NCI-H510A (cell line): Measurements from ENCODE around the gene NR2E3.

ENCODE experiments used
- DNase-seq: peaks from one replicate; lab custom pipeline; 2025; lab: John Stamatoyannopoulos, UW

The NR2E3 gene

DNA sequence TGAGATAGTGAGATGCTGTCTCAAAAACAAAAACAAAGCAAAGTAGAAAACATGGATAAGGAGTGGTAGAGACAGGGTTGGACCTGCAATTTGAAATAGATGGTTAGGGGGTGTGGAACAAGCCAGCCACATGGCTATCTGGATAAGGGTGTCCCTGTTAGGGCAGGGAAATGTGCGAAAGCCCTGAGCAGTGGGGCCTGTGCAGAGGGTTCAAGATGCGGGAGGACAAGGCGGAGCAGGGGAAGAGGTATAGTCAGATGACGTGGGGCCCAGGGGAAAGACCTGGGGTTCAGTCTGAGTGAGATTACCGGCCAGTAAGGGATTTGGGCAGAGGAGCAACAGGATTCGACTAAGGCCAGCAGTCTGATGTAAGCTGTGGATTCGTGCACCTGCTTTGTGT is 18.4 kb upstream of the NR2E3 start:
- DNase-seq, result no peak

DNA sequence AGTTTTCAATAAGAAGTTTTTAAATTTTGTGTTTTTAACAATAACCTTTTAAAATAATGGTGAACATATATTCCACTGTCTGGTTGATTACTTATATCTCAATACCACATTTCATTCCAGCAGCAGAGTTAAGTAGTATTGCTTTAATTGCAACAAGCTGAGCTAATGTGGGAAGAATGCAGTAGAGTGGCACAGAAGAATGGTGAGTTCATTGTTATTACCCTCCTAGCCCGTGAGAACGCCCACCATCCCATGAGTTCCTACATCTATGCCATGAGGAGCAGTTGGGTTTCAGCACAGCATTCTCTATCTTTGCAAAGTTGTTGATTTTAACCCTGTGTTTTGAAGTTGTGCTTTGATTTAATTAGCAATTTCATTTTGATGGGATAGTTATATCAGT is 17.8 kb upstream of the NR2E3 start:
- DNase-seq, result no peak

DNA sequence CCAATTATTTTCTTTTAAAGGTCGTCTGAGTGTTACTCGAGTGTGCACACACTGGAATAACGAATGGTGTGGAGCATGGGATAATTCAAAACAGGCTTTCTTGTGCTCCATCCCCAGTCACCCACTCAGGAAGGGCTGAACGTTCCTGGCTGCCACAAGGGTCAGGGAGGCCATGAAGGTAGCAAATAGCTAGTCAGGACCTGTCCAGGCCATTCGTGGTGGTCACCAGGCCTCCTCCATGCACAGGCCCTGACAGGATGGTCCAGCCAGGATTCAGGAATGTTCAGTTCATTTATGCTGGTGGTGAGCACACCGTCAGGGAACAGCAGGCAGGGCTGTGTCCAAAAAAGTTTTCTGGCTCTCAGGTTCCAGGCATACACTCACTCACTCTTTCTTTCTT is 11.7 kb upstream of the NR2E3 start:
- no peak for DNase-seq

DNA sequence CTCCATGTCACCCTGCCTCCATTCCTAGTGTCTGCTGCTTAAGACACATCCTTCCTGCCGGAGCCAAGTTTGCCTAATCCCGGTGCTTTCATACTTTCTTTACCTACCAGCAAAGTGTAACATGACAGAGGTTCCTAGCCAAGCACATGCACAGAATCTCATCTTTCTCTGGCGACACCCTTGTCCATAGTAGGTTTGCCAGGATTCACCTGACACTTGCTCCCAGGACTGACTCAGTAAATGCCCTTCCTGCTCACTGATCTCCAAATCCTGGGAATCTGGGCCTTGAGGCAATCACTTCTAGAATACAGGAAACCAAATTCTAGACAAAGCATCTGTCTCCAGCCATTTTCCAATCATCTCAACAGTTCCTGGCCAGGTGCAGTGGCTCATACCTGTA is 10.2 kb upstream of the NR2E3 start:
- DNase-seq, result no peak

DNA sequence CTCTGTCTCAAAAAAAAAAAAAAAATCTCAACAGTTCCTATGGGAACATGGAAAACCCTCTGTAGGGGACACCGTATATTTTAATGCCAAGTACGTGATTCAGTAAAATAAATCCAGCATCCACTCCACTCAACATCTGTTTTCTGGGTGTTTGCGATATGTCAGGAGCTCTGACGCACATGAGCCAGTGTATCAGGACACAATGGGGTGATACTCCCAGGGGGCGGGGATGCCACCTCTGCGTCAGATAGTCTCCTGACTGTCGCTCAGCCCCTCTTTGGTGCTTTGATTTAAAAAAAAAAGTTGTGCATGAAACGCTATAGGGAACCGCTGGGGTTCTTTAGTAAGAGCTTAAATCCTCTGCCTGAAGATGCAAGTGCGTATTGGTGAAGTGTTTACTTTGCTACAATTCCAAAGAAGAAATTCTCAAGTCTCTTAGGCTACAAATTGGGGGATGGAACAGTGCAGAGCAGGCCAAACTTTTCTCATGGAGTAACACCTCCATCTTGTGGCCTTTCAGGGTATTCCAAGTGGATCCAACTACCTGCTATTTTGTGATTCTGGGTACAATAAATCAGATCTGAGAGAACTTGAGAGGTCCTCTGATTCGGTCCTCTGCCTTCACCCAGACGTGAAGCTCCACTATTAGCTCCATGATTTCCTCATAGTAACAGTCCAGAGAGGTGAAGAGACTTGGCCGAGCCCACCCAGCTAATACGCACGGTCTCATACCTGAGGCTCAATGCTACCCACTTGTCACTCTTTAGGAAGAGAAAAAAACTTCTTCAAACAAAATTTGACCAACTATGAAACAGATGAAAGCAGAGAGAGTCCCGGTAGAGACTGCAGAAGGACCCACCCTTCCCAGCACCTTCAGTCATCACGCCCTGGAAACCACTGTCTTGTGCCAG is 9.3 kb upstream of the NR2E3 start:
- no peak for DNase-seq

DNA sequence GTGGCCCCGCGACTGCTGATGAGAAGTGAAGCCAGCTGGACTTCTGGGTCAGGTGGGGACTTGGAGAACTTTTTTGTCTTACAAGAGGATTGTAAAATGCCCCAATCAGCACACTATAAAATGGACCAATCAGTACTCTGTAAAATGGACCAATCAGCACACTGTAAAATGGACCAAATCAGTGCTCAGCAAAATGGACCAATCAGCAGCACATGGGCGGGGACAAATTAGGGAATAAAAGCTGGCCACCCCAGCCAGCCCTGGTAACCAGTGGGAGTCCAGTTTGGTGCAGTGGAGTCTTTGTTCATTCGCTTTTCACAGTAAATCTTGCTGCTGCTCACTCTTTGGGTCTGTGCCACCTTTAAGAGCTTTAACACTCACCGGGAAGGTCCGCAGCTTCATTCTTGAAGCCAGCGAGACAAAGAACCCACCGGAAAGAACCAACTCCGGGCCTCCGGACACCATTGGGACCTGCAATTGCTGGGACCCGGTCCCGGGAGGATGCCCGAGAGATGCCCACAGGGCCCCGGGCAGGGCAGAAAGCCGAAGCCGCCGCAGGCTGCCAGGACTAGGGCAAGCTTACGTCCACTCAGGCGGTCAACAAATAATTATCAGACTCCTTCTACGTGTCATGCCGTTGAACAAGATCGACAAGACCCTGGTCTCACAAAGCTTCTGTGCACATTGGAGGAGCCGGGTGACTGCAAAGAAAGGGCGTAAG is 8.3 kb upstream of the NR2E3 start:
- DNase-seq, result no peak

DNA sequence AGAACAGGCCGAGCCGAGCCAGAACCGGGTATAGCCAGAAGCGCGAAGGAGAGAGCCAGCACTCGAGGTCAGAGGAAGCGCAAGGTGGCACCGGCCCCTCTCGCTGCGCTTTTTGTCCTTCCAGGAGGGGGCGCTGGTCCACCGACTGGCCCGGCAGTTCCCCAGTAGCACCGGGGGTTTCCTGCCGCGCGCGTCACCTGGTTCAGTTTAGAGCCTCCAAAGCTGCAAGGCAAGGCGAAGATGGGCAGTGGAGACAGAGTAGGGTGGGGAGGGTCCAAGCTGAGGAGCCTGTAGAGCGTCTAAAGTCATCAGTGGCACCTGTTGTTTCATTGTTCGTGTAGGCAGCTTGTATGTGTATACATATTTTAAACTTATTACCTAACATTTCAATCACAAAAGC is 7.6 kb upstream of the NR2E3 start:
- no peak for DNase-seq

DNA sequence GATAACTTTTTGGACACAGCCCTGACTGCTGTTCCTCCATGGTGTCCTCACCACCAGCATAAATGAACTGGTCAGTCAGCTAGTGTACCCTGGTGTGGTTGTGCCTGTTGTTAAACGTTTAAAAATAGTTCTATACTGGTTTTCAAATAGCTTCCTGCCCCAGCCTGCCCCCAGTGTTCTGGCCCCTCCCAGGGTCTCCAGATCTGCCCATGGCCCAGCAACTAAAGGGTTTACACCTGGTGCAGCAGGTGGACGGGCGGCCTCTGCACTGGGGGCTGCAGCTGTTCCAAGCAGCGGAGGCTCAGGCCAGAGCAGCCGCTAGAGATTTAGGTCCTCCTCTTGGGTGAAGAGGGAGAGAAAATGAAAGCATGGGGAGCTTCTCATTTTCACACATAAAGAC is 6.1 kb upstream of the NR2E3 start:
- no peak for DNase-seq

DNA sequence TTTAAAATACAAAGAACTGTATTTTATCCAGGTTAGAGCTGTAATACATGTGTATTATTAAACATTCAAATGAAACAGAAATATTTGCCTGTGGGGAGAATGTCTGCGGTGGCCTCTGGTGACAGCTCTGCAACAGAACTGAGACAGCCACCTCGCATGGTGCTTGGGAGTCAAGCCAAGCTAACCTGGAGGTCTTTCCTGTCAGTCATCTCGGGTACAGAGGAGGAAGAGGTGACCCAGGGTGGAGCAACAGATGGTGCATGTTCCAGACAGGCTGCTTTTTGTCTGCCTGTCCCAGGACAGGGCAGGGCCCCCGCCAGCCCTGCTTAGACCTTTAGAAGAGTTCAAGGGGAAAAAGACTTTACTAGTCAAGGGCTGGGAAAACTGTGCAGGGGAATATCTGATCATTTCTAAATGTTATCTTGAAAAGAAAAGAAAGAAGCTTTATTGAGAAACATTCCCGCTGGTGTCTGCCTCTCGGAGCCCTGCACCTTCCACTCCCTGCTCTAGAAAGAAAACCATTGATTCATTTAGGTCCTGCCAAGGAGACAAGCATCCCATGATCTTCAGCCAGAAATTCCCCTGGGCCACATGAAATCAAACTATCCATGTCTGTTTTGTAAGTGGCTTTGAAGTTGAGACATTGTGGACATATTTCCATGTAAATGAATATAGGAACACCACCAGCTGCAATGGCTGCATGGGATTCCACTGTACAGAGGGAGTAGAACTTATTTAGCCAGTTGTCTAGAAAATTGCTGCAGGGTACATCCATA is 5.5 kb upstream of the NR2E3 start:
- no peak for DNase-seq

DNA sequence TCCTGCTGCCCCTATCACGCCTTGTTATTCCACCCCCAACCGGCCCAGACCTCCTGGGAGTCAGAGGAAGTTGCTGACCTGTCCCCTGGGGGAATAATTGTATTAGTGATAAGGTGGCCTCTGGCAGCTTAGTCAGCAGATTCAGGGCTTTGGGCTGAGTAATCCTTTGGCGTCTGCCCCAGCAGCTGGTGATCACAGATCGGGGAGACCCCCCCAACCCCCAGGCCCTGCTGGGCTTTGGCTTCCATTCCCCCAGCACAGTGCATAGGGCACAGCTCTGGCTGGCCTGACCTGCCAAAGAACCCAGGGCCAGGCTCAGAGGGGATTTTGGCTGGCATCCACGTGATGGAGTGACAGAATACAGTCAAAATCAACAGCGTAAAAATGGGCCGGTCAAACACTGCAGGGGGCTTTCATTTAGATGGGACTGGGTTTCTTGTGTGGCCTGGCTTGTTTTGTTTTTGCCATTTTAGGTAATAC is 3.9 kb upstream of the NR2E3 start:
- no peak for DNase-seq

DNA sequence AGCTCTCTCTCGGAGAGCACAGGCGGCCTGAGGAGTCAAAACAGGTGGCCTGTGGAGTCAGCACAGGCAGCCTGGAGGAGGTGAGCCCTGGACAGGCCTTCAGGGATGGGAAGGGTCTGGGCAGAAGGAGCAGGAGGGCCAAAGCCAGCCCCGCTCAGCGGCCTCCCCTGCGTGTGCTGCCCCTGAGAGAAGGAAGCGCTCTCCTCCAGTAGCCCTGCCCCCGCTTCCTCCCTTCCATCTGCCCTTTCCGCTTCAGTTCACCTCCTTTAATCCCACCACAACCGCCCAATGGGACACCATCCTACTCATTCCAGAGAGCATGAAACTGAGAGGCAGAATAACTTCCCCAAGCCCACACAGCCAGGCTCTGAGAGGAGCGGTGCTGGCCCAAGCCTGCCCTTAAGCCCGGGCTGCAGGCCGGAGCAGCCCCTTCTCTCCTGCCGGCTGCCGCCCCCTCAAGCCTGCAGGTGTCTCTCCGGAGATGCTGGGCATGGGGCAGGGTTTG is 3.2 kb upstream of the NR2E3 start:
- no peak for DNase-seq

DNA sequence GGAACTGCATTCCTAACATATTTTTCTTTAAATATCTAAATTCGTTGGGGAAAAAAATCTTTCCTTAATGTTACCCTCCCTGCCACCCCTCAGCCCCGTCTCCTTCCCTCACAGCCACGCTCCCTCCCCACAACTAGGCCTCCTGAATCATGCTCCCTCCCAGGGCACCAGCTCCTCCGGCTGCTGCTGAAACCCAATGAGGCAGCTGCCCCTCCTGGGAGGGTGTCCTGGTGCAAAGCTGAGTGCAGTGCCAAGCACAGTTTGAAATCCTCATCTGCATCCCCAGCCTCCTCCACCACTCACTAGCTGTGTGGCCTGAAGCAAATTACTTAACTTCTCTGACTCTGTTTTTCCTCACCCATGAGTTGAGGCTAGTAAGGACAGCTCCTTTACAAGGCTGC is 2.7 kb upstream of the NR2E3 start:
- no peak for DNase-seq

DNA sequence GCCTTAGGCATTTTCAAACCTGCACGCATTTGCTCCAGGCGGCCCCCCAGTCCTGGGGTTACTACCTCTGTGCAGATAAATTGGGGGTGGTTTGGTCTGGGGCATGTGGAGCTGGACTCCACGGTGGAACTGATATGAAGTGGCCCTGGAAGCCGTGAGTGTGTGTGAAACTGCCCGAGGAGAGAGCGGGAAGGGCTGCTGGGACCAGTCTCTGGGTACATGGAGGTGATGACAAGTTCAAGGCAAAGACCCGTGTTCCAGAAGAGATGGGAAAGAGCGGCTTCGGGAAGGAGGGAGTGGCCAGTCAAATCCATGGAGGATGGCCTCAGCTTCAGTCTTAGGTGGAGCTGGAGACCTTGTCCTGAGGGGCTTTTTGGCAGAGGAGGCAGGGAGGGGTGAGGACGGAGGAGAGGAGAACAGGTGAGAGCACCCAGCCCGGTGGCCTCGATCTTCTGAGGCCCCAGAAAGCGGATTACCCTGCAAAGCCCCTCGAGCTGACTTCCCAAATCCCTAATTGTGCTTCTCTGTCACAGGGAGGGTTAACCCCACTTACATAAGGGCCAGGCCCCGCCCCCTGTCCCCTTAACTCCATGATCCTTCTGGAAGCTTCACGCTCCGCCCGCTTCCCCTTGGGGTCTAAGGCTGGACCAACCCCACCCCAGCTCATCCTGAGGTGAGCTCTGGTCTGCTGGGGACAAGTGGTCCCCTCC is 1.9 kb upstream of the NR2E3 start:
- no peak for DNase-seq

DNA sequence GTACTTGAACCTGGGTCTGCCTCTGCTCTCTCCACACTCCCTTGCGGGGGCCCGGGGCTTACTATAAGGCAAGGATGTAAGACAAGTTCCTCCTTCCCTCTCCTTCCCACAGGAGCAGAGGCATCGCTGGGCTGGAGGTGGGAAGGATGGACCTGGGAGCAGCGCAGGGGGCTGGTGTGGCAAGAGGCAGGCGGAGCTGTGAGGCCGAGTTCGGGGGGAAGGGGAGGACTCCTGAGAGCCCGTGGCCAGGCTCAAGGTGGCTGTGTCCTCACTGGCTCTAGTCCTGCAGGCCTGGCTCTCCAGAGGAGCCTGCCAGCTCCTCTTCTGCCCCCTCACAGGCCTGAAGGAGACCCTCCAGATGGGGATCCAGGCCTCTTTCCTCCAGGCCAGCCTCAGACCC is 1.0 kb upstream of the NR2E3 start:
- no peak for DNase-seq

DNA sequence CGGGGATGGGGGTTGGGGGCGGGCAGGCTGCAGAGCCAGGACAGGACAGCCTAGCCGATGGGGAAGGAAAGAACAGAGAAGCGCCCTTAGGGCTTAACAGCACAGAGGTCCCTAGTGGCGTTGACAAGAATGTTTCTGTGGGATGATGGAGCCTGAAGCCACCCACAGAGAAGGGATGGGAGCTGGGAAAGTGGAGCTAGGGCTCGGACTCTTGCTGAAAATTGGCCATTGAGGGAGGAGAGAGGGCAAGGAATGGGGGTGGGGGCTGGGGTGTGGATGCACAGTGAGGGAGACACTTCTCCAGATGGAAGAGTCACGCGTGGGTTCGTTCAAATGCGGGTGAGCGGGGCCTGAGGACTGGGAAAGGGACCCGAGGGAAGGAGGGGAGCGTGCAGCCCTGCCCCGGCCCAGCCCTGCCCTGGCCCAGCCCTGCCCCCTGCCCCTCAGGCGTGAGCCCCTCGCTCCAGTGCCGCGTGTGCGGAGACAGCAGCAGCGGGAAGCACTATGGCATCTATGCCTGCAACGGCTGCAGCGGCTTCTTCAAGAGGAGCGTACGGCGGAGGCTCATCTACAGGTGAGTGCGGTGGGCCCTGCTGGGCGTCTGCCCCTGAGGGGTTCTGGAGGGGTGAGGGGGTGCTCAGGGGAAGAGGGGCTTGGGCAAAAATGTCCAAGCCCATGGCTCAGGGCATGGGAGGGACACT is 832 bp downstream of the NR2E3 start:
- no peak for DNase-seq

DNA sequence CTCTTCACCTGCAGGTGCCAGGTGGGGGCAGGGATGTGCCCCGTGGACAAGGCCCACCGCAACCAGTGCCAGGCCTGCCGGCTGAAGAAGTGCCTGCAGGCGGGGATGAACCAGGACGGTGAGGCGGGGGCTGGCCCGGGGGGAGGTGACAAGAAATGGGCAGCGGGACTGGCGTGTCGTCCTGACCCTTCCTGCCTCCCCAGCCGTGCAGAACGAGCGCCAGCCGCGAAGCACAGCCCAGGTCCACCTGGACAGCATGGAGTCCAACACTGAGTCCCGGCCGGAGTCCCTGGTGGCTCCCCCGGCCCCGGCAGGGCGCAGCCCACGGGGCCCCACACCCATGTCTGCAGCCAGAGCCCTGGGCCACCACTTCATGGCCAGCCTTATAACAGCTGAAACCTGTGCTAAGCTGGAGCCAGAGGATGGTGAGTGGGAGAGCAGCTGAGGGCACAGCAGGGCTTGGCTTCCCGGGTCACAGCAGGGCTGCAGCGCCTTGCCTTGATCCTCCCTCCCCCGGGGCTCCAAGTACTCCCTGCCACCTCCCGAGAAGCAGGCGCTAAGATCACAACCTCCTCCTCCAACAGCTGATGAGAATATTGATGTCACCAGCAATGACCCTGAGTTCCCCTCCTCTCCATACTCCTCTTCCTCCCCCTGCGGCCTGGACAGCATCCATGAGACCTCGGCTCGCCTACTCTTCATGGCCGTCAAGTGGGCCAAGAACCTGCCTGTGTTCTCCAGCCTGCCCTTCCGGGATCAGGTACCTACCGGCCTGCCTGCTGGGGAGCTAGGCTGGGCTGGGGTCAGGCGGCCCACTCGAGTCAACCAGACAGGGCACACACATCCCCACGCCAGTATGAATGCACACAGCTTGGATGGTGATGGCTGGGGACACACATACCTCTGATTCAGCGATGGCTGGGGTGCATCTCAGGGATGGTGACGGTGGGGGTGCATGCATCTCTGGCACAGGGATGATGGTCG is 1.7 kb downstream of the NR2E3 start:
- DNase-seq, result no peak

DNA sequence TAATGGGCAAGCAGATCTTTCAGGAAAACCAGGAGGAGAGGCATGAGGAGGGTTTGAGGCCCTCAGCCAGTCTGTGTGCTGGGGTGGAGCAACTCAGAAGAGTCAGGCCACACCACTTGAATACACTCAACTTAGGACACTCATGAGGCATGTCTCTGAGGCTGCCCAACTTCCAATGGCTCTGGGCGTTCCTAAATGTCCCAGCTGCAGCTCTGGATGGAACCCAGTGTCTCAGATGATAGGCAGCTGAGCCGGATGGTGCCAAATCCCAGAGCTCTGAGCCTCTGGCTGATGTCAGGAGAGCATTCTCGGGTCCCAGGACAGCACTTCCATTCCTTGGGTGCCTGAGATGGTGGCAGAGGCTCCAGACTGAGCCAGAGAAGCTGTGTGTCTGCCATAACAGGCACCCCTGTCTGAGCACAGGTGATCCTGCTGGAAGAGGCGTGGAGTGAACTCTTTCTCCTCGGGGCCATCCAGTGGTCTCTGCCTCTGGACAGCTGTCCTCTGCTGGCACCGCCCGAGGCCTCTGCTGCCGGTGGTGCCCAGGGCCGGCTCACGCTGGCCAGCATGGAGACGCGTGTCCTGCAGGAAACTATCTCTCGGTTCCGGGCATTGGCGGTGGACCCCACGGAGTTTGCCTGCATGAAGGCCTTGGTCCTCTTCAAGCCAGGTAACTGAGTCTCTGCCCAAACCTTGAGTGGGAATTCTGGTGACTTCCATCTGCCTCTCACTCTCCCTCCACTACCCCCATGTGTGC is 2.8 kb downstream of the NR2E3 start:
- no peak for DNase-seq

DNA sequence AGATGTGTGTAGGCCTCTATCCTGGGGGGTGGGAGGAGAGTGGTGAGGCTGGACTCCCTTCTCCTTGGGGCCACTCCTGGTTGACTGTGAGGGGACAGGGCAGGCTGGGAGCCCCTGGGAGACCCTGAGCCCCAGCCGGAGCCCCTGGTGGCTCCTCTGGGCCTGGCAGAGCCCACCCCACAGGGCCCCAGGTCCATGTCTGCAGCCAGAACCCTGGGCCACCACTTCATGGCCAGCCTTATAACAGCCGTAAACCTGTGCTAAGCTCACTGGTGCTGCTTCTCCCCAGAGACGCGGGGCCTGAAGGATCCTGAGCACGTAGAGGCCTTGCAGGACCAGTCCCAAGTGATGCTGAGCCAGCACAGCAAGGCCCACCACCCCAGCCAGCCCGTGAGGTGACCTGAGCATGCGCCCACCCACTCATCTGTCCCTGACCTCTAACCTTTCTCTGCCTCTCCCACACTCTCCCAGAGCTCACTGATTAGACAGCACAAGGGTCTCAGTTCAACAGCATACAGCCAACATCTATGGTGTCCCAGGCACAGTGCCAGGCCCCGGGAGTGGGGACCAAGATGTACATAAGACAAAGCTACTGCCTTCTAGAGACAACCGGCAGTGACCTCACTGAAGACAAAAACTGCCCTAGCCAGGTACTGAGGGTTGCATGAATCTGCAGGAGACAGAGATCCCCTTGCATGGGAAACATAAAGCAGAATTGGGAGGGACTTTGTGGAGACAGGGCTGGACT is 3.5 kb downstream of the NR2E3 start:
- no peak for DNase-seq
